ENCODE results near the gene GPR22.

Gene GPR22

GRCh38 chr7:107441581-107442422, 28.1 kb upstream of the GPR22 start:
- TF ChIP-seq CTCF (IDR thresholded peaks at IDR 0.05; ENCODE audit: insufficient read depth, low read depth, low read length, missing control alignments): no peak
- DNase-seq (ENCODE audit: low read depth): no peak
- H3K4me3 ChIP-seq (ENCODE audit: low read depth, low read length): no peak overlapping the region

- no peak overlapping the region for H3K4me3 ChIP-seq (ENCODE audit: low read depth, low read length)
- DNase-seq (ENCODE audit: low read depth): no peak
- TF ChIP-seq CTCF (IDR thresholded peaks at IDR 0.05; ENCODE audit: insufficient read depth, low read depth, low read length, missing control alignments): no peak
Measured at GRCh38 chr7:107442678-107443077, 27.2 kb upstream of the GPR22 start.

GRCh38 chr7:107446531-107446930, 23.3 kb upstream of the GPR22 start:
- no peak for TF ChIP-seq CTCF (IDR thresholded peaks at IDR 0.05; ENCODE audit: insufficient read depth, low read depth, low read length, missing control alignments)
- no peak overlapping the region for H3K4me3 ChIP-seq (ENCODE audit: low read depth, low read length)
- DNase-seq (ENCODE audit: low read depth): no peak

- no peak for DNase-seq (ENCODE audit: low read depth)
- H3K4me3 ChIP-seq (ENCODE audit: low read depth, low read length): no peak overlapping the region
- TF ChIP-seq CTCF (IDR thresholded peaks at IDR 0.05; ENCODE audit: insufficient read depth, low read depth, low read length, missing control alignments): no peak
Measured at GRCh38 chr7:107446988-107447387, 22.9 kb upstream of the GPR22 start.

- no peak overlapping the region for H3K4me3 ChIP-seq (ENCODE audit: low read depth, low read length)
- TF ChIP-seq CTCF (IDR thresholded peaks at IDR 0.05; ENCODE audit: insufficient read depth, low read depth, low read length, missing control alignments): no peak
- no peak for DNase-seq (ENCODE audit: low read depth)
Measured at GRCh38 chr7:107450970-107451369, 18.9 kb upstream of the GPR22 start.

- DNase-seq (ENCODE audit: low read depth): no peak
- TF ChIP-seq CTCF (IDR thresholded peaks at IDR 0.05; ENCODE audit: insufficient read depth, low read depth, low read length, missing control alignments): no peak
- no peak overlapping the region for H3K4me3 ChIP-seq (ENCODE audit: low read depth, low read length)
Measured at GRCh38 chr7:107453388-107453787, 16.5 kb upstream of the GPR22 start.

All from GM12865 (cell line).